ENCODE data around the gene RBMS3.

DNA sequence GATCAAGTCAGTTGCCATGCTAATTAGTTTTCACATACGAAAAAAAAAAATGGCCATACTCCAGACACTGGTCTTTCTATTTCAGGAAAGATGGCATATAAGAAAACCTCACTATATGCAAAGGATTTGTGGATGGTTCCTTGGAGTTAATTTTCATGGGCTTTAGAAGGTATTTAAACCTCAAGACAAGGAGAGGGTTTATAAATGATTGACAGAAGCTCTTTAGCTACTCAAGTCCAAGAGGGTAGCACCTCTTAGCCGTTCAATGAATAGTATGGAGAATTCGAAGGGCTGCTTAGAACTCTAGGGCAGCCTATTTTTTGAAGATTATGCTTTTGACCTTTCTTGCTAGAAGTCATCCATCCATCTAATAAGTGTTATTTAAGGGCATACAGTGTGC, 41.7 kb downstream of the RBMS3 start:
- TF ChIP-seq, protein P1, sequence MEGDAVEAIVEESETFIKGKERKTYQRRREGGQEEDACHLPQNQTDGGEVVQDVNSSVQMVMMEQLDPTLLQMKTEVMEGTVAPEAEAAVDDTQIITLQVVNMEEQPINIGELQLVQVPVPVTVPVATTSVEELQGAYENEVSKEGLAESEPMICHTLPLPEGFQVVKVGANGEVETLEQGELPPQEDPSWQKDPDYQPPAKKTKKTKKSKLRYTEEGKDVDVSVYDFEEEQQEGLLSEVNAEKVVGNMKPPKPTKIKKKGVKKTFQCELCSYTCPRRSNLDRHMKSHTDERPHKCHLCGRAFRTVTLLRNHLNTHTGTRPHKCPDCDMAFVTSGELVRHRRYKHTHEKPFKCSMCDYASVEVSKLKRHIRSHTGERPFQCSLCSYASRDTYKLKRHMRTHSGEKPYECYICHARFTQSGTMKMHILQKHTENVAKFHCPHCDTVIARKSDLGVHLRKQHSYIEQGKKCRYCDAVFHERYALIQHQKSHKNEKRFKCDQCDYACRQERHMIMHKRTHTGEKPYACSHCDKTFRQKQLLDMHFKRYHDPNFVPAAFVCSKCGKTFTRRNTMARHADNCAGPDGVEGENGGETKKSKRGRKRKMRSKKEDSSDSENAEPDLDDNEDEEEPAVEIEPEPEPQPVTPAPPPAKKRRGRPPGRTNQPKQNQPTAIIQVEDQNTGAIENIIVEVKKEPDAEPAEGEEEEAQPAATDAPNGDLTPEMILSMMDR (IDR thresholded peaks at IDR 0.05): no peak
- no peak for TF ChIP-seq POLR2A (IDR thresholded peaks at IDR 0.05)

Data from vagina (tissue), 2 donors.